Measurements from ENCODE around the gene FAU. TPM values are rescaled to one million over a fixed set of nuclear protein-coding genes. Genes with fewer than 3 reads are reported as not detected.

The FAU gene
- total RNA-seq, 1 donor = 239 TPM

DNA sequence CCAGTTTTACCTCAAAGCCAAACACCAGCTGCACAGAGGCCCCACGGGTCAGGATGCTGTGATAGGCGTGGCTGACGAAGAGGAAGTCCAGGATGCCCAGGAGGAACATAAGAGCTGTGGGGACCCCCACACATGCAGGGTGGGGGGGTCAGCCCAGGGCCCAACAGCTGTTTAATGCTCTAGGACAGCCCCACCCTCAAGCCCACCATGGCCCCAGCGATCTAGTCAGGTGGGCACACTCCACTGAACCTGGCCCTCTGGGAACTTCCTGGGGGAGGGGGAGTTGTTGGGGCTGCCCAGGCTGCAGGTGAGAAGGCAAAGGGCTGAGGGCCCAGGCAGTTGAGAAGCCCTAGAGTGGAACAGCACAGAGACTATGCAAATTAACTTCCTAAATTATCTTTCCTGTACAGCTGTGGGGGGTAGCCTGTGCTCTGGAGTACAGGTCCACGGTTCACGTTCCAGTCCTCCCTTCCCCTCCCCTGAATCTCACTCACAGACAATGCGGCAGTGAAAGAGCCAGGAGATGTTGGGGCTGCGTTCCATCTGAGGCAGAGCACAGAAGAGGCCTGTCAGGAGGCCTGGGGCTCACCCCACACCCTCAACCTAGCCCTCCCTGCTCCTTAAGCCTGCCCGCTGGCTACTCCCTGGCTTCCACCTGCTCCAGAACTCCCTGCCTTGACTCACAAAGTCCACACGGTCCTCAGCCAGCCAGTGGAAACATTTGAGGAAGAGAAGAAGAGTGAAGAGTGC lies 10.5 kb upstream of the FAU start:
- DNase-seq (ENCODE audit: low read depth) = no peak
- TF ChIP-seq, protein P1, sequence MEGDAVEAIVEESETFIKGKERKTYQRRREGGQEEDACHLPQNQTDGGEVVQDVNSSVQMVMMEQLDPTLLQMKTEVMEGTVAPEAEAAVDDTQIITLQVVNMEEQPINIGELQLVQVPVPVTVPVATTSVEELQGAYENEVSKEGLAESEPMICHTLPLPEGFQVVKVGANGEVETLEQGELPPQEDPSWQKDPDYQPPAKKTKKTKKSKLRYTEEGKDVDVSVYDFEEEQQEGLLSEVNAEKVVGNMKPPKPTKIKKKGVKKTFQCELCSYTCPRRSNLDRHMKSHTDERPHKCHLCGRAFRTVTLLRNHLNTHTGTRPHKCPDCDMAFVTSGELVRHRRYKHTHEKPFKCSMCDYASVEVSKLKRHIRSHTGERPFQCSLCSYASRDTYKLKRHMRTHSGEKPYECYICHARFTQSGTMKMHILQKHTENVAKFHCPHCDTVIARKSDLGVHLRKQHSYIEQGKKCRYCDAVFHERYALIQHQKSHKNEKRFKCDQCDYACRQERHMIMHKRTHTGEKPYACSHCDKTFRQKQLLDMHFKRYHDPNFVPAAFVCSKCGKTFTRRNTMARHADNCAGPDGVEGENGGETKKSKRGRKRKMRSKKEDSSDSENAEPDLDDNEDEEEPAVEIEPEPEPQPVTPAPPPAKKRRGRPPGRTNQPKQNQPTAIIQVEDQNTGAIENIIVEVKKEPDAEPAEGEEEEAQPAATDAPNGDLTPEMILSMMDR (IDR thresholded peaks at IDR 0.05; ENCODE audit: insufficient read depth, low read length) = no peak
- H3K4me3 ChIP-seq (ENCODE audit: low read depth, low read length) = peak overlapping the region; percentile 94

DNA sequence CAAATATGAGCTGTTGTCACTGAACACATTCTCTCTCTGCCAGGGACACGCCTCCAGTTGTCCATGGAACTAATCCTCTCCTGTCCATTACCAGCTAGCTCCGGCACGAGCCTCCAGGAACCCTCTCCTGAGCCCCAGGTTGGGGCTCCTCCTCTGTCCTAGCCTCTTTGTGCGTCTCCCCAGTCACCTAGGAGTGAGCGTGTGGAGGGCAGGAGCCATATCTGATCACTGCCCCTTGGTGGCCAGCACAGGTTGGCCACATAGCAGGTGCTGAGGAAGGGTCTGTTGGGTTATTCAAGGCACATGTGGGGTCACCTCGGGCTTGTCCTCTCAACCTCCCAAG lies 9.9 kb upstream of the FAU start:
- no peak overlapping the region for H3K4me3 ChIP-seq (ENCODE audit: low read depth, low read length)
- no peak for DNase-seq (ENCODE audit: low read depth)
- TF ChIP-seq, protein P1 (IDR thresholded peaks at IDR 0.05; ENCODE audit: insufficient read depth, low read length) = no peak

DNA sequence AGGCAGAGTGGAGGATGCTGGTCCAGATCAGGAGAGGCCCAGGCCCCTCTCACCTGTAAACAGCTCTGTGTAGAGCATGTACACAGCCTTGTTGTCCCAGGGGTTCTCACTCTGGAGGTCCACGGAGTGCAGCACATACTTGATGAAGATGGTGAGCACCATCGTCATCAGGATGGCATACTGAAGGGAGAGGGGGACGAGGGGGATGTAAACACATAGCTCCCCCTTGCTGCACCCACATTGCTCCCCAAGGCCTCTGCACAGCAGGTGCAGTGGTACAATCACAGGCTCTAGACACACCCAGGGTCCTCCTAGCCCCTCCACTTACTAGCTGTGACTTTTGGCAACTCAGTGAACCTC lies 9.5 kb upstream of the FAU start:
- TF ChIP-seq, protein P1 (IDR thresholded peaks at IDR 0.05; ENCODE audit: insufficient read depth, low read length) = no peak
- no peak for DNase-seq (ENCODE audit: low read depth)
- H3K4me3 ChIP-seq (ENCODE audit: low read depth, low read length) = no peak overlapping the region

DNA sequence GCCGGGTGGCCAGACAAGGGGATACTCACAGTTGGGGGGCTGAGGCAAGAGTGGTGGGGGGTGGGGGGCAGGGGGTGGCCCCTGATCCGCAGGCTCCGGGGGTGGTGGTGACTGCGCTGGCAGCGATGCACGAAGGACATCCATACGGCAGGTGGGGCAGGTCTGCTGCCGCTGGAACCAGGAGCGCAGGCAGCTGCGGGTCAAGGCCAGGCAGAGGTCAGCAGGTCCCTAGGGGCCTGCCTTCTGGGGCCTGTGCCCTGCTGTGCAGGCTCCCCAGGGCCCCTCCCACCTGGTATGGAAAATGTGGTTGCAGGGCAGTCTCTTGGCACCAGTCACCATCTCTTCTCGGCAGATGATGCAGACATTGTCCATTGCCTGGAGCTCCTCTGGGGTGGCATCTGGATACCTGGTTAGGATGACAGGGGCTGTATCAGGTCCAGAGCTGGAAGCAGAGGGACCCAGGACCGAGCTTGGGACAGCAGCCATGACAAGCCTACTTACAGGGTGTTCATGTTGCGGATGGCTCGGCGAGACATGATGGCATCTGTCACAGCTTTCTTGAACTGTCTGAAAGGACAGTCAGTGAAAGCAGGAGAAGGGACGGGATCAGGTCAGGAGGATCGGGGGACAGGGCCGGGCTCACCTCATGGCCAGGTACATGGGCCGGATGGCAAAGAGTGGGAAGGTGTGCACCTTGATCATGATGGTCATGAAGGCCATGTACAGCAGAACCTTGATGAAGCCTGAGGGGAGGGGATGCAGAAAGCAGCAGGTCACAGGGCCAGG lies 8.9 kb upstream of the FAU start:
- no peak overlapping the region for H3K4me3 ChIP-seq (ENCODE audit: low read depth, low read length)
- DNase-seq (ENCODE audit: low read depth) = no peak
- TF ChIP-seq, protein P1 (IDR thresholded peaks at IDR 0.05; ENCODE audit: insufficient read depth, low read length) = no peak

DNA sequence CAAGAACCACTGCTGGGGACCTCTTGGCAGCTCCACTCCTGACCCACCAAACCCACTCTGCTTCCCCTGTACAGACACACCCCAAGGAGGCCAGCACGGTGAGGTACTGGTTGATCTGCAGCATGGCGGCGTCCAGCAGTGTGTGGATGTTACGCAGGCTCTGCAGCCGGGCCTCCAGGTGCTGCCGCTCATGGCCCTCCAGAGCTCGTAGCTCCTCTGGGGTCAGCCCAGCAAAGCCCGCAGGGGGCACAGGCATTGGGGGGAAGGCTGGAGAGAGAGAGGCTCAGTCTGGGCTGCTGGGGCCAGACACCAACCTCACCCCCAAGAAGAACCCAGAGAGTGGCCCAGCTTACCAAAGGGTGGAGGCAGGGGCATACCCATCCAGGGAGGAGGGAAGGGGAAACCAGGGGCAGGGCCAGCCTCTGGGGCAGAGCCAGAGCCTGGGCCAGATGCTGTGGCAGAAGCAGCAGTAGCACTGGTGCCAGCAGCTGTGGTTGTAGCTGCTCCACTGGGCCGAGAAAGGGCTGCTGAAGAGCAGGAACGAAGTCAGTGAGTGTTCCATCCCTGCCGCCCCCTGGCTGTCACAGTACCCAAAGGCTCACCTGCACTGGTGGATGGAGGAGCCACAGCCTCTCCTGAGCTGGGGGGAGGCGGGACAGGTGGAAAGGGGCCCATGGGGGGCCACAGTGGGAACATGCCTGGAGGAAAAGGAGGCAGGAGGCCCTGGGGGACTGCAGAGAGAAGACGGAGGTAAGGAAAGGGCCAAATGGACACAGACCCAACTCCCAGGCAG lies 7.9 kb upstream of the FAU start:
- TF ChIP-seq, protein P1 (IDR thresholded peaks at IDR 0.05; ENCODE audit: insufficient read depth, low read length) = no peak
- no peak for DNase-seq (ENCODE audit: low read depth)
- no peak overlapping the region for H3K4me3 ChIP-seq (ENCODE audit: low read depth, low read length)

DNA sequence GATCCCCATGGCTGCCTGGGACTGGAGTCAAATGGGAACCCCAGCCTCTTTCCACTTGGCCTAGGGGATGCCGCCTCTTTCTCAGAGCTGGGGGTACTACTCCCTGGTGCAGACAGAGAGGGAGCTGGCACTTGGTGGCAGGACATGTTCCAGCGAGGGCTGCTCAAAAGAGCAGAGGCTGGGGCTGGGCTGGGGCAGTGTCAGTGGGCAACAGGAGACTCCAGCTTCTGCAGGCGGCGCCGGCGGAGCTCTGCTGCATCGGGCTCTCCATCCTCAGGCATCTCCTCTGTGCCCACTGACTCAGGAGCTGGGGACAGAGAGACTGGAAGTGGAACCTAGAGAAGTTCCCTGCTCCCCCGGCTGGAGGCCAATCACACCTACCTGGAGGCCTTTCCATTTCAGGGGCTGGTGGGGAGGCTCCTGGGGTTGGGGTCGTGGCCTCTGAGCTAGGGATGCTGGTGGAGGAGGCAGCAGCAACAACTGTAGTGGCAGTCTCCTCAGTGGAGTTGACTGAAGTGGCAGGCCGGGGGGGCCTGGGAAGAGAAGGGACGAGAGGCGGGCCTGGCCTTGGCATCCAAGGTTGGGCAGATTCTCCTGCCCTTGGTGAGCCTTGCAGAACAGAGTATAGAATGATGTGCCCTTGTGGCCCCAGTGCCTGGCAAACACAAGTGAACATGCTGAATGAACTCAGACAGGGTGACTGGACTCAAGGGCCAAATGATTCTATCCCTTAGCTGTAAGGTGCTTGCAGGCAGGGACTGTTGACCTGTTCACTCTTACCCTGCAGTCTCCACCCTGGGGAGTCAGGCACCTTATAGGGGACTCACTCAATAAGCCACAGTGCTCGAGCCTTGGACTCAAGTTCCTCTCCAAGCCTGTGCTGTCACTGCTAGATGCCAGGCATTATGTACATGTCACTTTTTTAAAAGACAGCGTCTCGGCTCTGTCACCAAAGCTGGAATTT lies 6.5 kb upstream of the FAU start:
- no peak overlapping the region for H3K4me3 ChIP-seq (ENCODE audit: low read depth, low read length)
- no peak for DNase-seq (ENCODE audit: low read depth)

More for the DNA sequence above, 6.5 kb upstream of the FAU start:
- TF ChIP-seq, protein P1 (IDR thresholded peaks at IDR 0.05; ENCODE audit: insufficient read depth, low read length) = no peak

Data from fibroblast of the aortic adventitia (primary cell).